CD4-positive, alpha-beta T cell treated with Interleukin-17A for 4 hours (primary cell): Measurements from ENCODE around the gene THSD4.

Experiments
- DNase-seq: peaks from one replicate; pipeline ENCODE4 v3.0.0-alpha.2; 2020; ENCODE audit warnings: mixed read lengths

The THSD4 gene

GRCh38 chr15:71603379-71603778, 488.1 kb downstream of the THSD4 start:
- no peak for DNase-seq

- DNase-seq, result no peak
Observed at GRCh38 chr15:71607383-71607782, 492.1 kb downstream of the THSD4 start.

GRCh38 chr15:71610728-71611552, 495.7 kb downstream of the THSD4 start:
- no peak for DNase-seq

GRCh38 chr15:71611553-71612396, 496.5 kb downstream of the THSD4 start:
- DNase-seq, result no peak

DNA sequence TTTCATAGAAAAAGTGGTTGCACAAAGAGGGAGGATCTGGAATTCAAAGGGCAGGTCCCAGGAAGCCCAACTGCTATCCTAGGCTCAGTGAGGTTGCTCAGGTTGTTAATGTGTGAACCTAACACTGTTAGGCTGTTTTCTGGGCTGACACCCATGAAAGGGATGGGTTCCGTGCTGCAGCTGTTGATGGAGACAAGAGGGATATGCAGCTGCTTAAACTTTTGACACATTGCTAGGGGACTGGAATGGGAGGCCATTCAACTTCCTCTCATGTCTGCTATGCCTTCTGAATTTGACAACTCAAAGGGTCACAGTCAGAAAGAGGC, 497.1 kb downstream of the THSD4 start:
- no peak for DNase-seq

DNA sequence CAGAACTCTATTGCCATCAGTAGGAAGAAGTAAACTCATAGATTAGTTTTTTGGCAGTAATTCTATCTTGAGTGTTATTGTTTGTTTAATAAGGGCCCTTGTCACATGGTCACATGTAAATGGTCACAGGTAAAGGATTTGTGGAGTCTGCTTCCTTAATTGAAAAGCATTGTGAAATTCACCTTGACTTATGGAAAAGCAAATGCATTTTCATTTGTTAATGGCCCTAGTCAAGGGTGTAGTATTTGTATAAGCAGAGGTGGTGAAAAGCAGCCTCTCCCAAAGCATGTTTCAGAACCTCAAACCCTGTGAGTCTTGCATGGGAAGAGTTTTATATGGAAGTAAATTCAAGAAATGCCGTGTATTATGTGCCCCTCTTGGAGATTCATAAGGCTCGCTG, 497.6 kb downstream of the THSD4 start:
- no peak for DNase-seq

- no peak for DNase-seq
Observed at GRCh38 chr15:71623111-71623510, 507.8 kb downstream of the THSD4 start.

GRCh38 chr15:71626596-71627088, 511.4 kb downstream of the THSD4 start:
- DNase-seq, result no peak

DNA sequence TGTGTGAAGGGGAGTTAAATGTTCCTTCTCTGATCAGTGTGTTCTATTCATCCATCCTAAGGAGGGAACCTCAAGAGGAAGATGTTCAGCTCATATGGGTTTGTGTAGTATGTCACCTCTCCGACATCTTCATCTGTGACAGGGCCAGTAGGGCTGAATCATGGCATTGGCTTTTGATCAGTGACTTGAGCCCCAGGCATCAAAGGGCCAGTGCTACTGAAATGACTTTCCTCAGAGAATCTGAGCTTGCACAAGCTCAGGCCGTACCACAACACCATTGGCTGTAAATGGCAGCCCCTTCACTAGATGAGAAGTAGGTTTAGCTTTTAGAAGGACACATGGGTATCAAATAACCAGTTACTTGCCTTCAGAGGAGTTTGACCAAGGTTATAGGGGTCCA, 511.9 kb downstream of the THSD4 start:
- no peak for DNase-seq

GRCh38 chr15:71627604-71628003, 512.3 kb downstream of the THSD4 start:
- no peak for DNase-seq

- DNase-seq, result no peak
Observed at GRCh38 chr15:71628988-71629770, 513.9 kb downstream of the THSD4 start.

DNA sequence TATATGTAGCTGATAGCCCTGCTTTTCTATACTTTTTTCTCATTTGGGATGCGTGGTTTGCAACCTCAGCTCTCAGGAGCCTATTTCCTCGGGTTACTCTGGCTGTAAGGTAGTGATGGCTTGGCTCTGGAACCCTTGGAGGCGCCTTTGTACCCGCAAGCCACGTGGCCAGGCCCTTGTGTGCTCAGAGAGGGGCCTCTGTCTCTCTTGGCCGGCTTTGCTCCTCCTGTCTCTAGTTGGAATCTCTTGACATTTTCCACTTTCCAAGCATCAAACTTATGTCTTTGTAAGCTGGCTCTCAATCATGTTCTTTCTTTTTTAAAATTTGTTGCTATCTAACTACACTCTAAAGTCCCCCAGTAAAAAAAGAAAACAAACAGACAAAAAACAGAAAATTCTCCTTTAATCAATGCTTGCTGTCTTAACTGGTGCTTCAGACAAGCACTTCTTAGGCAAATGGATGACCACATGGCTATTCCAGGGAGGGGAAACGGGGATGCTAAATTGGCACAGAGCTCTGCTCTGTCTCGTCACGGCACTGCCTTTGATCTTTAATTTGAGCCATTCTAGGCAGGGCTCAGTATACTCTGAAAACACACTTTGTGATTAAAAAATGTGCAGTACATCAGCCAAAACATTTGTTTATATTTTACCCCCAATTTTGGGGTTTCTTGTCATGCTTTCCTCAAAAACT, 514.7 kb downstream of the THSD4 start:
- DNase-seq, result no peak

DNA sequence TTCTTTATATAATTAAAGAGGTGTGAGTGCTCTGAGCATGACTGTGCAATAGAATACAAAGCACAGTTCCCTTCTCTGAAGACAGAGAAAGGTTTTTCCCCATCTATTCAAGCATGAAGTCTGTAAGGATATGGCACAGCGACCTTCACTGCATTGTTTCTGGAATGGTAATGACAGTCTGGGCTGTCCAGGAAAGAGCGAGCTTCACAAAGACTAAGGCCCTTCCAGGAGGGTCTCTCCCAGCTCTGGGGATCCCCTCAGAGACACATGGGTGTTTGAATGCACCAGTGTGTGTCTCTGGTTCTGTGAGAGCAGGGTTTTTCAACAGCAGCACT, 515.2 kb downstream of the THSD4 start:
- no peak for DNase-seq

GRCh38 chr15:71632576-71633195, 517.4 kb downstream of the THSD4 start:
- no peak for DNase-seq

- DNase-seq, result no peak
Observed at GRCh38 chr15:71634820-71635560, 519.7 kb downstream of the THSD4 start.

- DNase-seq, result no peak
Observed at GRCh38 chr15:71635735-71636134, 520.5 kb downstream of the THSD4 start.

GRCh38 chr15:71638876-71639275, 523.6 kb downstream of the THSD4 start:
- DNase-seq, result no peak

DNA sequence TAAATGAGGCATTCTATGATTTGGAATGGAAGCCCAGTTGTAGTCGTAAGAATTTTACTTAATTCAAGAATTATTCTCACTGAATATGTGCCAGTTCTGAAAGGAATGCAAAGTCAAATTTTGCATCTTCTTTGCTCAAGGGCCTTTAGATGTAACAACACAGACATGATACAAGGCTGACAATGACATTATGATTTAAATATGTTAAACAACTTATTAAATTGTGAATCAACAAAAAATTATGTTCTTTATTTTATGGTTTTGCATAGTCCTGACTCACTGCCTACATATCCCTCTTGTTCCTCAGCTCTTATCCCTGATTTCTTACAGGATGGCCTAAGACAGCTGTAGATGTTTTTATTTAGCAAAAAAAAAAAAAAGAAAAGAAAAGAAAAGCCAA, 524.2 kb downstream of the THSD4 start:
- DNase-seq, result no peak

DNA sequence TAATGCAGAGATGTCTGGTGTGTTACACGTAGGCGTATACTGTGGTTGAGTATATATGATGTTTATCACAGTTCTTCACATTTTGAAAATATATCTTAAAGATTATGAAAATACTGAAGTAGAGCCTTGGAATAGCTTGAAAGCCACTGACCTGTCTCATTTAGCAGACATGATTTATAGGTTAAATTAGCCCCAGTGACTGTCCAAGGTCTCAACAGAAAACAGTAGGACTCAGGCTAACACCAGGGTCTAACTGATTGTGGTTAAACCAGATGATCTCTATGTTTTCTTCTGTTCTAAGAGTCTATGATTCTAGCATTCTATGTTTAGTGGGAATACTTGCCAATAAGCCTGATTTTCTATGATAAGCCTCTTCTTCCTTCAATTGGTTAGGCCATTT, 528.6 kb downstream of the THSD4 start:
- DNase-seq, result no peak

GRCh38 chr15:71646767-71647486, 531.7 kb downstream of the THSD4 start:
- no peak for DNase-seq

- DNase-seq, result no peak
Observed at GRCh38 chr15:71647487-71647808, 532.2 kb downstream of the THSD4 start.
